Heart left ventricle (tissue), 13 donors: ENCODE measurements around the gene OBSL1.

Source experiments
- CTCF ChIP-seq, 12 donors: fragments of 200-600 bp; sonication (generic) in 4 of 12; IDR thresholded peaks; one replicate each; pipeline versions ENCODE4 v1.5.0 to v1.8.0; 2018 to 2022; ENCODE audit warnings: antibody characterized with exemption in 12 of 12, mild to moderate bottlenecking in 5 of 12
- POLR2A ChIP-seq, 2 donors: fragments of 450-650 bp; IDR thresholded peaks; one replicate each; pipeline ENCODE4 v1.6.1; 2017; ENCODE audit warnings: antibody characterized with exemption in 2 of 2, mild to moderate bottlenecking in 2 of 2, moderate library complexity in 2 of 2
- donor health status: ischemic (EF 13 %, LVEDD 7.1; RV severe dilation, severe dysfunction).
- donor health status: DM: no; HTN: yes; CAD: no.
- donor health status: DM: no; HTN: no; CAD: no.
- donor health status: ischemic (EF 25% LVEDD 6.9; RV normal size, moderate dysfunction).
- donor health status: ischemic (EF 25% LVEDD 5.7; RV mildly dilated, moderate dysfunction).
- donor health status: ischemic (EF 35%, LVEDD 5.7; RV mildly dilated, moderate dysfunction).
- donor health status: nonischemic (EF 11% LVEDD 7.7; RV severe dilation, severe dysfunction).
- donor health status: DM: yes; HTN: yes; CAD: no.
- donor health status: PGD.
- donor health status: ischemic (EF 29% LVEDD 5.4; RV normal size, mild dysfunction).
- donor health status: nonischemic (EF 23%, LVEDD 6.1; RV moderate dilation, normal function).

GRCh38 chr2:219501849-219502248 lies 69.5 kb downstream of the OBSL1 start:
- TF ChIP-seq CTCF (IDR thresholded peaks at IDR 0.05) (no peak), POLR2A (IDR thresholded peaks at IDR 0.05) (no peak)
